Measurements from ENCODE around the gene DNAI1.
"Not testable (repeated sequence)": the region's sequence is repeated elsewhere in the genome, so short reads cannot be mapped to it uniquely, and the experiment has no call there.

Gene DNAI1

GRCh38 chr9:34515959-34516358 lies 57.4 kb downstream of the DNAI1 start:
- DNase-seq: no peak

- DNase-seq: no peak
These were observed 58.6 kb downstream of the DNAI1 start for GRCh38 chr9:34517185-34517584.

GRCh38 chr9:34518110-34518616 lies 59.6 kb downstream of the DNAI1 start:
- DNase-seq: no peak

- DNase-seq: no peak
These were observed 60.3 kb downstream of the DNAI1 start for GRCh38 chr9:34518896-34519295.

GRCh38 chr9:34519321-34520020 lies 60.9 kb downstream of the DNAI1 start:
- no peak for DNase-seq

- no peak for DNase-seq
These were observed 61.5 kb downstream of the DNAI1 start for GRCh38 chr9:34520096-34520495.

- no peak for DNase-seq
These were observed 62.1 kb downstream of the DNAI1 start for GRCh38 chr9:34520505-34521385.

GRCh38 chr9:34521406-34522045 lies 62.9 kb downstream of the DNAI1 start:
- no peak for DNase-seq

GRCh38 chr9:34522091-34522887 lies 63.7 kb downstream of the DNAI1 start:
- DNase-seq: no peak

GRCh38 chr9:34522971-34523797 lies 64.6 kb downstream of the DNAI1 start, which contains the start of gene ENHO:
ENHO (minus strand) TSS chr9:34522990; CDS start chr9:34521695, 1,295 bp downstream.
- peak; percentile 73 for DNase-seq

GRCh38 chr9:34524349-34524748 lies 65.7 kb downstream of the DNAI1 start:
- no peak for DNase-seq

GRCh38 chr9:34526026-34526425 lies 67.4 kb downstream of the DNAI1 start:
- DNase-seq: no peak

- DNase-seq: not testable (repeated sequence)
These were observed 73.4 kb downstream of the DNAI1 start for GRCh38 chr9:34532041-34532440.

- no peak for DNase-seq
These were observed 78.1 kb downstream of the DNAI1 start for GRCh38 chr9:34536685-34537084.

GRCh38 chr9:34540827-34541226 lies 82.2 kb downstream of the DNAI1 start:
- no peak for DNase-seq

- DNase-seq: no peak
These were observed 82.9 kb downstream of the DNAI1 start for GRCh38 chr9:34541540-34541939.

- DNase-seq: no peak
These were observed 85.4 kb downstream of the DNAI1 start for GRCh38 chr9:34544035-34544434.

GRCh38 chr9:34545497-34545896 lies 86.9 kb downstream of the DNAI1 start:
- no peak for DNase-seq

- no peak for DNase-seq
These were observed 87.7 kb downstream of the DNAI1 start for GRCh38 chr9:34546102-34546833.
